ENCODE results near the gene ATXN7. TPM values are rescaled to one million over a fixed set of nuclear protein-coding genes. Genes with fewer than 3 reads are reported as not detected.

Gene ATXN7
- total RNA-seq, 4 donors from 2014 or later, result 48.5 to 80.3 (median 75.2) TPM

- no peak overlapping the region for H3K27ac ChIP-seq
- DNase-seq, result no peak
- TF ChIP-seq CTCF (IDR thresholded peaks at IDR 0.05), result no peak
- no peak for TF ChIP-seq POLR2A (IDR thresholded peaks at IDR 0.05)
- H3K36me3 ChIP-seq, result peaks cover 0 to 17% (median 0%) of the 10 kb centered on the region in 3 donors
- H3K4me3 ChIP-seq, result no peak overlapping the region
- no peaks in the 10 kb centered on the region for H3K27me3 ChIP-seq
- no peaks in the 10 kb centered on the region for H3K9me3 ChIP-seq
- peaks cover 0 to 24% (median 6%) of the 10 kb centered on the region in 4 donors for H3K4me1 ChIP-seq
Measured at GRCh38 chr3:63955830-63956545, 92.3 kb downstream of the ATXN7 start.

DNA sequence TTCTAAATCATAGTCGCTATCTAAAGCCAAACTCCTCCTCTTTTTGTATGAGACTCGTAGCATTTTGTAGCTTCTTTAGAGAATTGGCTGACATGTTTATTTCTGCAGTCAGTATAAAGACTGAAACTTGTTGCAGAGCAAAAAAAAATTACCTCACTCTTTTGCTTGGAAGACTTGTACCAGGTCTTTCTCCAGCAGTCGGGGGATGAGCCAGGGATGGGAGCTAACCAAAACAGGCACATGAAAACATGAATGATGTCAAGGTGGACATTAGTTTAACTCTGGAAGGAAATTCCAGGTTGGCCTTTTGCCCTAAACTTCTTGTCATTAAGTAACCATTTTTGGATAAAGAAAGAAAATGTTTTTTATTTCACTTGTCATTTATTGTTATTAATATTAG is 95.5 kb downstream of the ATXN7 start:
- TF ChIP-seq CTCF (IDR thresholded peaks at IDR 0.05) (no peak), POLR2A (IDR thresholded peaks at IDR 0.05) (no peak)
- Histone ChIP-seq H3K27ac (no peak overlapping the region), H3K4me3 (no peak overlapping the region), H3K36me3 (peaks cover 0 to 2% (median 0%) of the 10 kb centered on the region in 3 donors), H3K9me3 (no peaks in the 10 kb centered on the region), H3K27me3 (no peaks in the 10 kb centered on the region), H3K4me1 (peaks cover 0 to 9% (median 3%) of the 10 kb centered on the region in 4 donors)
- no peak for DNase-seq

DNA sequence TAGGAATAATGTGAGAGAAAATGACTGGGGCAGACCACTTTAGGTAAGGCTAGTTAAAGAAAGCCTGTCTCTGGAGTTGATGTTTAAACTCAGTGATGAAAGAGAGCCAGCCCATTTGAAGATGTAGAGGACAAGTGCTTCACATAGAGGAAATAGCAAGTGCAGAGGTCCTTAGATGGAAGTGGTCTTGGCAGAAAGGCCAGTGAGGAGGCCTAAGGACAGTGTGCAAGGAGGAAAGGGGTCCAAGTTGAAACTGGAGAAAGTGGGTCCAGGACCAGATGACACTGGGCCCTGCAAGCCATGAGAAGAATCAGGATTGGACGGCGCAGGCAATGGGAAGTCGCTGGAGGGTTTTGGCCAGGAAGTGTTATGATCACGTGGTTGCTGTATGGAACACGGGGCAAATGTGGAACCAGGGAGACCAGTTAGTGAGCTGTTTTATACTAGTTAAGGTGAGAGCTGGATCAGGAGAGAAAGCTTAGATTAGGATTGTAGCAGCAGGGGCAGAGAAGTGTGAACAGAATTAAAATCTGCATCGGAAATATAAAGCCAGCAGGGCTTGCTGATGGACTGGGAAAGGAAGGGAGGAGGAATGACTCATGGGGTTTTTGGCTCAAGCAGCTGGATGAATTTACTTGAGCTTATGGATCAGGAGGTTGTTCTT is 96.5 kb downstream of the ATXN7 start:
- TF ChIP-seq CTCF (IDR thresholded peaks at IDR 0.05) (no peak), POLR2A (IDR thresholded peaks at IDR 0.05) (no peak)
- H3K4me1 ChIP-seq, result peaks cover 0 to 9% (median 3%) of the 10 kb centered on the region in 4 donors
- no peaks in the 10 kb centered on the region for H3K36me3 ChIP-seq
- DNase-seq, result peak in 1 of 3 donors; percentile 64
- H3K9me3 ChIP-seq, result no peaks in the 10 kb centered on the region
- peak overlapping the region in 3 of 4 donors; percentile 20 to 56 (median 39) for H3K27ac ChIP-seq
- no peaks in the 10 kb centered on the region for H3K27me3 ChIP-seq
- peak overlapping the region in 1 of 4 donors; percentile 19 for H3K4me3 ChIP-seq

GRCh38 chr3:63961891-63962290 is 98.2 kb downstream of the ATXN7 start:
- H3K27ac ChIP-seq, result no peak overlapping the region
- no peaks in the 10 kb centered on the region for H3K9me3 ChIP-seq
- H3K36me3 ChIP-seq, result no peaks in the 10 kb centered on the region
- peaks cover 0 to 15% (median 4%) of the 10 kb centered on the region in 4 donors for H3K4me1 ChIP-seq
- no peak for DNase-seq
- TF ChIP-seq CTCF (IDR thresholded peaks at IDR 0.05) (peak; percentile 49 to 84 (median 74)), POLR2A (IDR thresholded peaks at IDR 0.05) (no peak)
- no peaks in the 10 kb centered on the region for H3K27me3 ChIP-seq
- no peak overlapping the region for H3K4me3 ChIP-seq

GRCh38 chr3:63963496-63963895 is 99.8 kb downstream of the ATXN7 start:
- DNase-seq, result no peak
- Histone ChIP-seq H3K27me3 (no peaks in the 10 kb centered on the region), H3K9me3 (no peaks in the 10 kb centered on the region), H3K4me3 (no peak overlapping the region), H3K36me3 (no peaks in the 10 kb centered on the region), H3K27ac (no peak overlapping the region), H3K4me1 (peaks cover 0 to 31% (median 9%) of the 10 kb centered on the region in 4 donors)
- TF ChIP-seq CTCF (IDR thresholded peaks at IDR 0.05), result no peak
- TF ChIP-seq POLR2A (IDR thresholded peaks at IDR 0.05), result no peak

Measured in Peyer's patch (tissue), 4 donors.